HepG2 (cell line): ENCODE measurements around the gene R3HDM4. TPM values are rescaled to one million over a fixed set of nuclear protein-coding genes. Genes with fewer than 3 reads are reported as not detected.

Experiments
- ATAD3A ChIP-seq: sonication (generic); formaldehyde crosslinking; IDR thresholded peaks from 2 replicates; pipeline ENCODE4 v1.4.0; 2020; ENCODE audit warnings: missing genetic modification reagents
- CBX1 ChIP-seq: IDR thresholded peaks from one replicate; pipeline ENCODE4 v1.6.1; 2016; ENCODE audit warnings: antibody characterized with exemption, low read depth
- EP300 ChIP-seq, 3 experiments: sonication (generic) in 1 of 3; formaldehyde crosslinking in 1 of 3; IDR thresholded peaks; 2 replicates each; pipeline versions ENCODE4 v1.5.1 to v1.6.1; 2011 to 2020; ENCODE audit warnings: low read depth in 2 of 3, low read length in 2 of 3, borderline replicate concordance in 1 of 3, improper control_type of control experiment in 1 of 3, mild to moderate bottlenecking in 1 of 3, missing genetic modification reagents in 1 of 3, moderate library complexity in 1 of 3
- ESRRA ChIP-seq: sonication (generic); formaldehyde crosslinking; IDR thresholded peaks from 2 replicates; pipeline ENCODE4 v1.5.1; 2020; ENCODE audit warnings: mild to moderate bottlenecking, low read depth, missing genetic modification reagents
- FOXJ3 ChIP-seq: sonication (generic); formaldehyde crosslinking; IDR thresholded peaks from 2 replicates; pipeline ENCODE4 v1.4.0; 2020; ENCODE audit warnings: missing genetic modification reagents, mild to moderate bottlenecking, borderline replicate concordance
- HNF4G ChIP-seq, 2 experiments: sonication (generic) in 1 of 2; formaldehyde crosslinking in 1 of 2; IDR thresholded peaks; 2 replicates each; pipeline versions ENCODE4 v1.4.0 to v1.6.1; 2011 to 2020; ENCODE audit warnings: borderline replicate concordance in 2 of 2, low read depth in 2 of 2, mild to moderate bottlenecking in 2 of 2, low read length in 1 of 2, missing genetic modification reagents in 1 of 2, moderate library complexity in 1 of 2
- KLF12 ChIP-seq: sonication (generic); formaldehyde crosslinking; IDR thresholded peaks from 2 replicates; pipeline ENCODE4 v1.4.0; 2020; ENCODE audit warnings: missing genetic modification reagents, borderline replicate concordance
- NCOA2 ChIP-seq: sonication (generic); formaldehyde crosslinking; IDR thresholded peaks from 2 replicates; pipeline ENCODE4 v1.8.0; 2022; ENCODE audit warnings: inconsistent platforms
- SOX5 ChIP-seq: IDR thresholded peaks from 2 replicates; pipeline ENCODE4 v1.6.1; 2016; ENCODE audit warnings: borderline replicate concordance
- ZFP90 ChIP-seq: sonication (generic); formaldehyde crosslinking; IDR thresholded peaks from 2 replicates; pipeline ENCODE4 v1.8.0; 2022; ENCODE audit warnings: missing genetic modification reagents, mild to moderate bottlenecking, inconsistent platforms, borderline replicate concordance
- ZNF367 ChIP-seq: sonication (generic); formaldehyde crosslinking; IDR thresholded peaks from 2 replicates; pipeline ENCODE4 v1.4.0; 2020; ENCODE audit warnings: missing genetic modification reagents, borderline replicate concordance
- ZNF431 ChIP-seq: sonication (generic); formaldehyde crosslinking; IDR thresholded peaks from 2 replicates; pipeline ENCODE4 v1.9.0; 2022; ENCODE audit warnings: missing genetic modification reagents, low read depth, mild to moderate bottlenecking, borderline replicate concordance
- ZNF547 ChIP-seq: sonication (generic); formaldehyde crosslinking; IDR thresholded peaks from 2 replicates; pipeline ENCODE4 v1.5.1; 2020; ENCODE audit warnings: mild to moderate bottlenecking, missing genetic modification reagents
- polyA plus RNA-seq, 8 experiments: library from polyadenylated mRNA; depleted of rRNA in 3 of 8; stranded (reverse) in 7 of 8; unstranded in 1 of 8; fragments of >200 nt; fragmentation: Illumina TruSeq in 4 of 8; extraction: Trizol in 4 of 8; gene quantifications; 2 replicates each; pipeline versions ENCODE4 v1.2.1 to v1.2.3, GENCODE V29; 2011 to 2016; ENCODE audit warnings: low read depth in 4 of 8, missing spikeins in 1 of 8, mixed read lengths in 1 of 8; ENCODE audit not compliant: insufficient read depth in 1 of 8
- total RNA-seq, 5 experiments: library from RNA; depleted of rRNA; stranded (reverse); fragments of >200 nt; fragmentation: Illumina TruSeq; extraction: Trizol; gene quantifications; 2 replicates each; pipeline ENCODE4 v1.2.3, GENCODE V29; 2016; ENCODE audit warnings: low read depth in 1 of 5
- TF ChIP-seq, protein P1 (sequence below): sonication (generic); formaldehyde crosslinking; IDR thresholded peaks from 2 replicates; pipeline ENCODE4 v1.5.1; 2020; ENCODE audit warnings: missing genetic modification reagents, mild to moderate bottlenecking, borderline replicate concordance
- TF ChIP-seq, protein P2 (sequence below): sonication (generic); formaldehyde crosslinking; IDR thresholded peaks from 2 replicates; pipeline ENCODE4 v1.4.0; 2020; ENCODE audit warnings: missing genetic modification reagents, borderline replicate concordance
- TF ChIP-seq, protein P3 (sequence below): sonication (generic); formaldehyde crosslinking; IDR thresholded peaks from 2 replicates; pipeline ENCODE4 v1.8.1; 2023; ENCODE audit warnings: mild to moderate bottlenecking, missing genetic modification reagents
- TF ChIP-seq, protein P4 (sequence below): sonication (generic); formaldehyde crosslinking; IDR thresholded peaks from 2 replicates; pipeline ENCODE4 v1.4.0; 2020; ENCODE audit warnings: missing genetic modification reagents

R3HDM4 gene
- total and polyA plus RNA-seq, 2 of the 13 experiments (the other 11 are each of a cell fraction or from before 2014, with no cell fraction given) = 26.2 to 26.9 TPM

DNA sequence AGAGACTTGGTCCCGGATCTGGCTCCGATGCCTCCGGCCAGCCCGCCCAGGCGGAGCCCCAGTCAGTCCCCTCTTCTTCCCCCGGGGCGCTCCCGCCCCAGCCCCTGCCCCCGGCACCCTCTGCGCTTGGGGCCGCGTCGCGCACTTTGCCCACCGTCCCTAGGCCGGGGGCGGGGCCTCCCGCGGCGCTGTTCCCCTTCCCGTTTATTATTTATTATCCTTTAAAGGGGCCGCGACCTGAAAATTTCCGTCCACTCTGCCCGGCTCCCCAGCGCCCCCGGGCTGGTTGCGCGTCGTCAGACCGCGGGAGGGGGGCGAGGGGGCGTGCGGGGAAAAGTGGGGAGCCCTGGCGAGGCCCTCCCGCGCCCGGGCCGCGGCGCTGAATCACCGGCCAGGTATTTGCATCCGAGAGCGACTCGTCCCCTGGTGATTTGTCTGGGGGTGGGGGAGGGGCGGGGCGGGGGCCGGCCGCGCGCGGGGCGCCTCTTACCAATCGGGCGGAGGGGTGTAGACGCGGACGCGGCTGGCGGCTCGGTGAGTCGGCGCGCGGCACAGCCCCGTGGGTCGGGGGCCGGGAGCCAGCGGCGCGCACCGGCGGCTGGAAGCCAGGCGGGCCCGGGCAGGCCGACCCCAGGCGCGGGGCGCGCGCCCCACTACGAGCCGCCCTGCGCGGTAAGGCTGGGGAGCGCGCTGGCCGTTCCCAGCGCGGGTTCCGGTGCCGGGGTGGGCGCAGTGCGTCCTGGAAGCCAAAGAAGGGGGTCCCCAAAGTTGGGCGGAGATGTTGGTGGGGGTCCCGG is 12.7 kb upstream of the R3HDM4 start, which contains the start of gene ARID3A (continued):
- TF ChIP-seq, protein P1, sequence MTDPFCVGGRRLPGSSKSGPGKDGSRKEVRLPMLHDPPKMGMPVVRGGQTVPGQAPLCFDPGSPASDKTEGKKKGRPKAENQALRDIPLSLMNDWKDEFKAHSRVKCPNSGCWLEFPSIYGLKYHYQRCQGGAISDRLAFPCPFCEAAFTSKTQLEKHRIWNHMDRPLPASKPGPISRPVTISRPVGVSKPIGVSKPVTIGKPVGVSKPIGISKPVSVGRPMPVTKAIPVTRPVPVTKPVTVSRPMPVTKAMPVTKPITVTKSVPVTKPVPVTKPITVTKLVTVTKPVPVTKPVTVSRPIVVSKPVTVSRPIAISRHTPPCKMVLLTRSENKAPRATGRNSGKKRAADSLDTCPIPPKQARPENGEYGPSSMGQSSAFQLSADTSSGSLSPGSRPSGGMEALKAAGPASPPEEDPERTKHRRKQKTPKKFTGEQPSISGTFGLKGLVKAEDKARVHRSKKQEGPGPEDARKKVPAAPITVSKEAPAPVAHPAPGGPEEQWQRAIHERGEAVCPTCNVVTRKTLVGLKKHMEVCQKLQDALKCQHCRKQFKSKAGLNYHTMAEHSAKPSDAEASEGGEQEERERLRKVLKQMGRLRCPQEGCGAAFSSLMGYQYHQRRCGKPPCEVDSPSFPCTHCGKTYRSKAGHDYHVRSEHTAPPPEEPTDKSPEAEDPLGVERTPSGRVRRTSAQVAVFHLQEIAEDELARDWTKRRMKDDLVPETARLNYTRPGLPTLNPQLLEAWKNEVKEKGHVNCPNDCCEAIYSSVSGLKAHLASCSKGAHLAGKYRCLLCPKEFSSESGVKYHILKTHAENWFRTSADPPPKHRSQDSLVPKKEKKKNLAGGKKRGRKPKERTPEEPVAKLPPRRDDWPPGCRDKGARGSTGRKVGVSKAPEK (CRISPR knock-in tag) = no peak
- TF ChIP-seq ZNF431 (CRISPR knock-in tag) (no peak), FOXJ3 (CRISPR knock-in tag) (no peak), ZNF547 (CRISPR knock-in tag) (no peak), CBX1 (no peak), ESRRA (CRISPR knock-in tag) (no peak), SOX5 (CRISPR knock-in tag) (peak; percentile 21; the same call in 1 of the 2 replicates), ZFP90 (CRISPR knock-in tag) (no peak), KLF12 (CRISPR knock-in tag) (no peak; the same call in 1 of the 2 replicates), EP300 (IDR thresholded peaks at IDR 0.05; ENCODE audit: low read depth in 2 of 2, low read length in 2 of 2) (peak in 1 of 2 experiments; percentile 32; a peak in 2 of 4 replicates), EP300 (CRISPR knock-in tag; IDR thresholded peaks at IDR 0.05; ENCODE audit: borderline replicate concordance) (no peak), ZNF367 (CRISPR knock-in tag) (no peak), HNF4G (IDR thresholded peaks at IDR 0.05; ENCODE audit: borderline replicate concordance, low read depth, low read length) (0 out of 2 replicates have a peak, but pooled peaks have one; percentile 30), HNF4G (CRISPR knock-in tag; IDR thresholded peaks at IDR 0.05; ENCODE audit: borderline replicate concordance, low read depth) (no peak), ATAD3A (CRISPR knock-in tag) (no peak), NCOA2 (CRISPR knock-in tag) (no peak)
- TF ChIP-seq, protein P2, sequence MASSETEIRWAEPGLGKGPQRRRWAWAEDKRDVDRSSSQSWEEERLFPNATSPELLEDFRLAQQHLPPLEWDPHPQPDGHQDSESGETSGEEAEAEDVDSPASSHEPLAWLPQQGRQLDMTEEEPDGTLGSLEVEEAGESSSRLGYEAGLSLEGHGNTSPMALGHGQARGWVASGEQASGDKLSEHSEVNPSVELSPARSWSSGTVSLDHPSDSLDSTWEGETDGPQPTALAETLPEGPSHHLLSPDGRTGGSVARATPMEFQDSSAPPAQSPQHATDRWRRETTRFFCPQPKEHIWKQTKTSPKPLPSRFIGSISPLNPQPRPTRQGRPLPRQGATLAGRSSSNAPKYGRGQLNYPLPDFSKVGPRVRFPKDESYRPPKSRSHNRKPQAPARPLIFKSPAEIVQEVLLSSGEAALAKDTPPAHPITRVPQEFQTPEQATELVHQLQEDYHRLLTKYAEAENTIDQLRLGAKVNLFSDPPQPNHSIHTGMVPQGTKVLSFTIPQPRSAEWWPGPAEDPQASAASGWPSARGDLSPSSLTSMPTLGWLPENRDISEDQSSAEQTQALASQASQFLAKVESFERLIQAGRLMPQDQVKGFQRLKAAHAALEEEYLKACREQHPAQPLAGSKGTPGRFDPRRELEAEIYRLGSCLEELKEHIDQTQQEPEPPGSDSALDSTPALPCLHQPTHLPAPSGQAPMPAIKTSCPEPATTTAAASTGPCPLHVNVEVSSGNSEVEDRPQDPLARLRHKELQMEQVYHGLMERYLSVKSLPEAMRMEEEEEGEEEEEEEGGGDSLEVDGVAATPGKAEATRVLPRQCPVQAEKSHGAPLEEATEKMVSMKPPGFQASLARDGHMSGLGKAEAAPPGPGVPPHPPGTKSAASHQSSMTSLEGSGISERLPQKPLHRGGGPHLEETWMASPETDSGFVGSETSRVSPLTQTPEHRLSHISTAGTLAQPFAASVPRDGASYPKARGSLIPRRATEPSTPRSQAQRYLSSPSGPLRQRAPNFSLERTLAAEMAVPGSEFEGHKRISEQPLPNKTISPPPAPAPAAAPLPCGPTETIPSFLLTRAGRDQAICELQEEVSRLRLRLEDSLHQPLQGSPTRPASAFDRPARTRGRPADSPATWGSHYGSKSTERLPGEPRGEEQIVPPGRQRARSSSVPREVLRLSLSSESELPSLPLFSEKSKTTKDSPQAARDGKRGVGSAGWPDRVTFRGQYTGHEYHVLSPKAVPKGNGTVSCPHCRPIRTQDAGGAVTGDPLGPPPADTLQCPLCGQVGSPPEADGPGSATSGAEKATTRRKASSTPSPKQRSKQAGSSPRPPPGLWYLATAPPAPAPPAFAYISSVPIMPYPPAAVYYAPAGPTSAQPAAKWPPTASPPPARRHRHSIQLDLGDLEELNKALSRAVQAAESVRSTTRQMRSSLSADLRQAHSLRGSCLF (CRISPR knock-in tag) = no peak
- TF ChIP-seq, protein P3, sequence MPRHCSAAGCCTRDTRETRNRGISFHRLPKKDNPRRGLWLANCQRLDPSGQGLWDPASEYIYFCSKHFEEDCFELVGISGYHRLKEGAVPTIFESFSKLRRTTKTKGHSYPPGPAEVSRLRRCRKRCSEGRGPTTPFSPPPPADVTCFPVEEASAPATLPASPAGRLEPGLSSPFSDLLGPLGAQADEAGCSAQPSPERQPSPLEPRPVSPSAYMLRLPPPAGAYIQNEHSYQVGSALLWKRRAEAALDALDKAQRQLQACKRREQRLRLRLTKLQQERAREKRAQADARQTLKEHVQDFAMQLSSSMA = no peak
- TF ChIP-seq, protein P4, sequence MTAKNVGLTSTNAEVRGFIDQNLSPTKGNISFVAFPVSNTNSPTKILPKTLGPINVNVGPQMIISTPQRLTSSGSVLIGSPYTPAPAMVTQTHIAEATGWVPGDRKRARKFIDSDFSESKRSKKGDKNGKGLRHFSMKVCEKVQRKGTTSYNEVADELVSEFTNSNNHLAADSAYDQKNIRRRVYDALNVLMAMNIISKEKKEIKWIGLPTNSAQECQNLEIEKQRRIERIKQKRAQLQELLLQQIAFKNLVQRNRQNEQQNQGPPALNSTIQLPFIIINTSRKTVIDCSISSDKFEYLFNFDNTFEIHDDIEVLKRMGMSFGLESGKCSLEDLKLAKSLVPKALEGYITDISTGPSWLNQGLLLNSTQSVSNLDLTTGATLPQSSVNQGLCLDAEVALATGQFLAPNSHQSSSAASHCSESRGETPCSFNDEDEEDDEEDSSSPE (CRISPR knock-in tag) = no peak
